Neutrophil (primary cell): ENCODE results near the gene FANK1.
"Not testable (repeated sequence)": the region's sequence is repeated elsewhere in the genome, so short reads cannot be mapped to it uniquely, and the experiment has no call there.

ENCODE experiments used
- H3K27ac ChIP-seq: fragments of 200-600 bp; sonication (generic); 2 replicates; pipeline ENCODE4 v1.5.1; 2016; ENCODE audit warnings: mild to moderate bottlenecking, moderate library complexity
- H3K27me3 ChIP-seq: fragments of 200-600 bp; sonication (generic); 2 replicates; pipeline ENCODE4 v1.6.0; 2016; ENCODE audit warnings: mild to moderate bottlenecking
- H3K36me3 ChIP-seq: fragments of 200-600 bp; sonication (generic); 2 replicates; pipeline ENCODE4 v1.5.1; 2017
- H3K4me1 ChIP-seq, 2 experiments: fragments of 200-600 bp in 1 of 2; sonication (generic) in 1 of 2; 1 replicate in 1 of 2; 2 replicates in 1 of 2; pipeline versions ENCODE4 v1.5.1 to v1.6.1; 2013 to 2016; ENCODE audit warnings: low read depth in 1 of 2, low read length in 1 of 2, mild to moderate bottlenecking in 1 of 2, moderate library complexity in 1 of 2; ENCODE audit not compliant: control insufficient read depth in 1 of 2, insufficient read depth in 1 of 2
- H3K4me3 ChIP-seq, 2 experiments: fragments of 200-600 bp in 1 of 2; sonication (generic) in 1 of 2; 1 replicate in 1 of 2; 2 replicates in 1 of 2; pipeline ENCODE4 v1.5.1; 2013 to 2016; ENCODE audit warnings: low read depth in 1 of 2, low read length in 1 of 2, mild to moderate bottlenecking in 1 of 2, moderate library complexity in 1 of 2
- H3K9me3 ChIP-seq: fragments of 200-600 bp; sonication (generic); 2 replicates; pipeline ENCODE4 v1.5.1; 2016
- TF ChIP-seq, protein P1 (sequence below): fragments of 200-600 bp; sonication (generic); IDR thresholded peaks from 2 replicates; pipeline ENCODE4 v1.5.1; 2016; ENCODE audit warnings: antibody characterized with exemption

The FANK1 gene

GRCh38 chr10:125955766-125956165, 59.4 kb downstream of the FANK1 start:
- H3K4me3 ChIP-seq: no peak overlapping the region
- H3K36me3 ChIP-seq: no peaks in the 10 kb centered on the region
- TF ChIP-seq, protein P1, sequence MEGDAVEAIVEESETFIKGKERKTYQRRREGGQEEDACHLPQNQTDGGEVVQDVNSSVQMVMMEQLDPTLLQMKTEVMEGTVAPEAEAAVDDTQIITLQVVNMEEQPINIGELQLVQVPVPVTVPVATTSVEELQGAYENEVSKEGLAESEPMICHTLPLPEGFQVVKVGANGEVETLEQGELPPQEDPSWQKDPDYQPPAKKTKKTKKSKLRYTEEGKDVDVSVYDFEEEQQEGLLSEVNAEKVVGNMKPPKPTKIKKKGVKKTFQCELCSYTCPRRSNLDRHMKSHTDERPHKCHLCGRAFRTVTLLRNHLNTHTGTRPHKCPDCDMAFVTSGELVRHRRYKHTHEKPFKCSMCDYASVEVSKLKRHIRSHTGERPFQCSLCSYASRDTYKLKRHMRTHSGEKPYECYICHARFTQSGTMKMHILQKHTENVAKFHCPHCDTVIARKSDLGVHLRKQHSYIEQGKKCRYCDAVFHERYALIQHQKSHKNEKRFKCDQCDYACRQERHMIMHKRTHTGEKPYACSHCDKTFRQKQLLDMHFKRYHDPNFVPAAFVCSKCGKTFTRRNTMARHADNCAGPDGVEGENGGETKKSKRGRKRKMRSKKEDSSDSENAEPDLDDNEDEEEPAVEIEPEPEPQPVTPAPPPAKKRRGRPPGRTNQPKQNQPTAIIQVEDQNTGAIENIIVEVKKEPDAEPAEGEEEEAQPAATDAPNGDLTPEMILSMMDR: no peak
- peaks cover 11% of the 10 kb centered on the region for H3K9me3 ChIP-seq
- no peaks in the 10 kb centered on the region for H3K27me3 ChIP-seq
- H3K4me1 ChIP-seq: no peaks in the 10 kb centered on the region
- H3K27ac ChIP-seq: no peak overlapping the region

DNA sequence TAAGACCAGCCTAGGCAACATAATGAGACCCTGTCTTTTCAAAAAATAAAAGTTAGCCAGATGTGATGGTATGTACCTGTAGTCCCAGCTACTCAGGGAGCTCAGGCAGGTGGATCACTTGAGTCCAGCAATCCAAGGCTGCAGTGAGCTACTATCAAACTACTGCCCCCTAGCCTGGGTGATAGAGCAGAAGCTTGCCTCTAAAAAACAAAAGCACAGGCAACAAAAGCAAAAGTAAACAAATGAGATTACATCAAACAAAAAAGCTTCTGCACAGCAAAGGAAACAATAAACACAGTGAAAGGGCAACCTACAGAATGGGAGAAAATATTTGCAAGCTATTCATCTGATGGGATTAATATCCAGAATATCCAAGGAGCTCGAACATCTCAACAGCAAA, 65.4 kb downstream of the FANK1 start:
- Histone ChIP-seq H3K27me3 (no peaks in the 10 kb centered on the region), H3K36me3 (no peaks in the 10 kb centered on the region), H3K4me1 (no peaks in the 10 kb centered on the region), H3K27ac (no peak overlapping the region), H3K4me3 (no peak overlapping the region), H3K9me3 (no peaks in the 10 kb centered on the region)
- TF ChIP-seq, protein P1: no peak

GRCh38 chr10:125962200-125962599, 65.8 kb downstream of the FANK1 start:
- Histone ChIP-seq H3K27ac (no peak overlapping the region), H3K36me3 (no peaks in the 10 kb centered on the region), H3K9me3 (no peaks in the 10 kb centered on the region), H3K4me3 (no peak overlapping the region), H3K27me3 (no peaks in the 10 kb centered on the region), H3K4me1 (no peaks in the 10 kb centered on the region)
- TF ChIP-seq, protein P1: no peak

DNA sequence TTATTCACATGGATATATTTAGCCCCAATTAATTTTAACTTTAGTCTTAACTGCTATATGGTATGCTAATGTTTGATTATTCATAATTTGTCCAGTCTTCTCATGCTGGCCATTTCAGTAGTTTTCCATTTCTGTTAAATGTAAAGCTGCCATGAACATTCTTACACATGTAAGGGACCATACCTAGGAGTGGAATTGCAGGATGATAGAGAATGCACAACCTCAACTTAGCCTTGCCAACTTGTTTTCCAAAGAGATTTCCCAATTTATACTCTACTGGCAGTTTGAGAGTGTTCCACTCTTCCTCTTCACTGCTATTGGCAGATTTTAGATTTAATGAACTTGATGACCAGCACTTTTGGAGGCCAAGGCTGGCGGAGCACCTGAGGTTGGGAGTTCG, 68.2 kb downstream of the FANK1 start:
- Histone ChIP-seq H3K36me3 (no peaks in the 10 kb centered on the region), H3K27ac (no peak overlapping the region), H3K4me1 (no peaks in the 10 kb centered on the region), H3K9me3 (no peaks in the 10 kb centered on the region), H3K27me3 (no peaks in the 10 kb centered on the region), H3K4me3 (no peak overlapping the region)
- TF ChIP-seq, protein P1: no peak

GRCh38 chr10:125967533-125967932, 71.2 kb downstream of the FANK1 start:
- Histone ChIP-seq H3K27ac (no peak overlapping the region), H3K27me3 (no peaks in the 10 kb centered on the region), H3K9me3 (no peaks in the 10 kb centered on the region), H3K36me3 (no peaks in the 10 kb centered on the region), H3K4me3 (no peak overlapping the region), H3K4me1 (no peaks in the 10 kb centered on the region)
- TF ChIP-seq, protein P1: no peak

DNA sequence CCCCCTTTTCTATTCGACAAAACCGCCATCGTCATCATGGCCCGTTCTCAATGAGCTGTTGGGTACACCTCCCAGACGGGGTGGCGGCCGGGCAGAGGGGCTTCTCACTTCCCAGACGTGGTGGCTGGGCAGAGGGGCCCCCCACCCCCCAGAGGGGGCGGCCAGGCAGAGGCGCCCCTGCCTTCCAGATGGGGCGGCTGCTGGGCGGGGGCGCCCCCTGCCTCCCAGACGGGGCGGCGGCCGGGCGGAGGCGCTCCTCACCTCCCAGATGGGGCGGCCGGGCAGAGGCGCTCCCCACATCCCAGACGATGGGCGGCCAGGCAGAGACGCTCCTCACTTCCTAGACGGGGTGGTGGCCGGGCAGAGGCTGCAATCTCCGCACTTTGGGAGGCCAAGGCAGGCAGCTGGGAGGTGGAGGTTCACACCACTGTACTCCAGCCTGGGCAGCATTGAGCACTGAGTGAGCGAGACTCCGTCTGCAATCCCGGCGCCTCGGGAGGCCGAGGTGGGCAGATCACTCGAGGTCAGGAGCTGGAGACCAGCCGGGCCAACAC, 73.8 kb downstream of the FANK1 start:
- H3K27ac ChIP-seq, H3K4me3 ChIP-seq, H3K4me1 ChIP-seq, H3K27me3 ChIP-seq, H3K36me3 ChIP-seq, H3K9me3 ChIP-seq: not testable (repeated sequence)
